ENCODE measurements around the gene LOC101059915.
"Not testable (repeated sequence)": the region's sequence is repeated elsewhere in the genome, so short reads cannot be mapped to it uniquely, and the experiment has no call there.

LOC101059915 gene

DNA sequence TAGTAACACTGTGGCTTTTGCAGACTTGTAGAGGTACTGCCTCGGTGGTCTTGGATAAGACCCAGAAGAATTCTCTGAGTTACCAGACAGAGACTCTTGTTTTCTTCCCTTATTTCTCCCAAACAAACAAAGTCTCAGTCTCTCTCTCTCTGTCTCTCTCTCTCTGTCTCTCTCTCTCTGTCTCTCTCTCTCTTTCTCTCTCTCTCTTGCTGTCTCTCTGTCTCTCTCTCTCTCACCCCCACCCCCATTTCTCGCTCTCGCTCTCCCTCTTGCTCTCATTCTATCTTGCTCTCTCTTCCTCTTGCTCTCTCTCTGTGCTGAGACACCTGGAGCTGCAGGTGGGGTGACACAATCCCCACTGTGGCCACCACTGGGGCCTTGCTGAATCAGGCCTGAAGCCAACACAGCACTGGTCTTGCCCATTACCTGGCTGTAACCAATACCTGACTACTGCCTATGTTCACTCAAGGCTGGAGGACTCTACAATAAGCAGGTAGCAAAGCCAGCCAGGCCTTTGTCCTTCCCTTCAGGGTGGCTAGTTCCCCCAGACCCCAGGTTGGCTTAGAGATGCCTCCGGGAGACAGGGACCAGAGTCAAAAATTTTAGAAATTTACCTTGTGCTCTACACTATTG is 12.3 kb downstream of the LOC101059915 start:
- Mint-ChIP-seq H3K4me3 (ENCODE audit: unreplicated experiment) (no peak overlapping the region), H3K36me3 (ENCODE audit: insufficient read depth, unreplicated experiment) (no peaks in the 10 kb centered on the region), H3K9me3 (ENCODE audit: unreplicated experiment) (no peaks in the 10 kb centered on the region), H3K4me1 (ENCODE audit: insufficient read depth, unreplicated experiment) (no peaks in the 10 kb centered on the region), H3K27me3 (ENCODE audit: insufficient read depth, unreplicated experiment) (peaks cover 53% of the 10 kb centered on the region), H3K27ac (ENCODE audit: low read depth, unreplicated experiment) (no peak overlapping the region)
- TF ChIP-seq, protein P1, sequence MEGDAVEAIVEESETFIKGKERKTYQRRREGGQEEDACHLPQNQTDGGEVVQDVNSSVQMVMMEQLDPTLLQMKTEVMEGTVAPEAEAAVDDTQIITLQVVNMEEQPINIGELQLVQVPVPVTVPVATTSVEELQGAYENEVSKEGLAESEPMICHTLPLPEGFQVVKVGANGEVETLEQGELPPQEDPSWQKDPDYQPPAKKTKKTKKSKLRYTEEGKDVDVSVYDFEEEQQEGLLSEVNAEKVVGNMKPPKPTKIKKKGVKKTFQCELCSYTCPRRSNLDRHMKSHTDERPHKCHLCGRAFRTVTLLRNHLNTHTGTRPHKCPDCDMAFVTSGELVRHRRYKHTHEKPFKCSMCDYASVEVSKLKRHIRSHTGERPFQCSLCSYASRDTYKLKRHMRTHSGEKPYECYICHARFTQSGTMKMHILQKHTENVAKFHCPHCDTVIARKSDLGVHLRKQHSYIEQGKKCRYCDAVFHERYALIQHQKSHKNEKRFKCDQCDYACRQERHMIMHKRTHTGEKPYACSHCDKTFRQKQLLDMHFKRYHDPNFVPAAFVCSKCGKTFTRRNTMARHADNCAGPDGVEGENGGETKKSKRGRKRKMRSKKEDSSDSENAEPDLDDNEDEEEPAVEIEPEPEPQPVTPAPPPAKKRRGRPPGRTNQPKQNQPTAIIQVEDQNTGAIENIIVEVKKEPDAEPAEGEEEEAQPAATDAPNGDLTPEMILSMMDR (IDR thresholded peaks at IDR 0.05; ENCODE audit: unreplicated experiment): no peak
- ChIA-PET POLR2A (no interaction called here), CTCF (no interaction called here)
- intact Hi-C loops (cut with micrococcal nuclease): no loop called here
- no peak for DNase-seq (ENCODE audit: unreplicated experiment)
- BruUV-seq (replicated peaks): no TSS peak

DNA sequence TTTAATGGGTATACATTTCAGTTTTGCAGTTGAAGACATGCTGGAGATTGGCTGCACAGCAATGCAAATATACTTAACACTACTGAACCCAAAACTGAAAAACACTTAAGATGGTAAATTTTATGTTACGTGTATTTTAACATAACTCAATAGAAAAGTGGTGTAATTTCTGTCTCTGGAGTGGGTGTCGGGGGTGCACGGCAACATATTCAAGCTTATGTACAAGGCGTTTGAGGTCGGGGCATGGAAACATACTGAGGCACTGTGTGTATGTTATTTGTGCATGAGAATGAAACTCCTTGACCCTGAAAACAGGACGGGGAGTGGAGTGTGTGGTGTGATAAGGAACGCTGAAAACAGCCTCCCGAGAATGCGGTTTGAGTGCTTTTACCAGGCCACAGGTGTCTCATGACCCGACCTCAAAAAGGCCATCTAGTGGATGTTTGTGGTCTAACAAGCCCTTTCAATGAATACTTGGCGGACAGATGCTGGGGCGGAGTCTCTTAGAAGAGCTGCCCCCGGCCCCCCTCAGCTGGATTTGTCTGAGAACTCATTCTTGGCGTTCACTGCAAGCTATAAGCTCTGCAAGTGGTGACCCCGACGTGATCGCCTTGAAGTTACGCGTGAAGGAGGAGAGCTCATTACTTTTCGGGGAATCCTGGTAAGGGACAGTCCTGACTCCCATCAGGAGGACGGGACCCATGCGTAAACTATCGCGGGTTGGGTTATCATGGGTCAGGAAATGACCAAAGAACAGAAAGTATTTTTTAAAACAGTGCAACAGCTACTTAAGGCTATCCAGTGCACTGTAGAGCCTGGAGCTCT is 29.5 kb downstream of the LOC101059915 start:
- H3K4me3 Mint-ChIP-seq (ENCODE audit: unreplicated experiment); intact Hi-C loops (cut with micrococcal nuclease); DNase-seq (ENCODE audit: unreplicated experiment); H3K27ac Mint-ChIP-seq (ENCODE audit: low read depth, unreplicated experiment); H3K4me1 Mint-ChIP-seq (ENCODE audit: insufficient read depth, unreplicated experiment); BruUV-seq (replicated peaks); POLR2A ChIA-PET; H3K27me3 Mint-ChIP-seq (ENCODE audit: insufficient read depth, unreplicated experiment); H3K9me3 Mint-ChIP-seq (ENCODE audit: unreplicated experiment); CTCF ChIA-PET; H3K36me3 Mint-ChIP-seq (ENCODE audit: insufficient read depth, unreplicated experiment): not testable (repeated sequence)

DNA sequence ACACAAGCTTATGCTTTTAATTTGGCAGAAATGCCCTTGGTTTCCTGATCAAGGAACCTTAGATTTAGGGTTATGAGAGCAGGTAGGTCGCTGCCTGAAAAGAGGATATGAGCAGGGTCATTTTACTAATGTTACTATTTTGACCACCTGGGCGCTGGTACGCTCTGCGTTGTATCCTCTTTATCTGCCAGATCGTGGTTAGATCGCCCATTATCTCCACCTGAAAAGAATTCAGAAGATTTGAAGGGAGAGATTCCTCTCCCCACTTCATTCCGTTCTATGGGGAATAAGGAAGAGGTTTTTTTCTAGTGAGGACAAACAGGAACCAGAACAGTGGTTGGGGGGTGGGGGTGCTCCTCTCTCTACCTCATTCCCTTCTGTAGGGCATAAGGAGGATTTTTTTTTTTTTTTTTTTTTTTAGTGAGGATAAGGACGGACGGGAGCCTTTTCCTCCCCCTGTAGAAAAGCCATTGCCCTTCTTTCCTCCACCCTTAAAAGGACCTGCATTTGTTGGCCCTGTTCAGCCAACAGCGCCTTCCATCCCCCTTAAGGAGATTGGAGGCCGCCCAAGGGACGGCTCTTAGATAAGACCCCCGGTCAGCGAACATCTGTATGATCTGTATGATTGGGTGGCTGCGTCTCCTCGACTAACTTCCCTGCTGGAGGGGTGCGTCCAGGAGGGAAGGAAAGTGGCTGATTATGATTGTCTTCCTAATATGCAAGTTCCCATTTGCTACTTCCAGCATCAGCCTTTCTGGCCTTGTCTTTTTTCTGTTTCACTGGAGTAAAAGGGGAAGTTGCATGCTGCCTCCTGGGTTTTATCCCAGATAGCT is 30.3 kb downstream of the LOC101059915 start:
- H3K36me3 Mint-ChIP-seq (ENCODE audit: insufficient read depth, unreplicated experiment); CTCF ChIA-PET; H3K4me1 Mint-ChIP-seq (ENCODE audit: insufficient read depth, unreplicated experiment); H3K9me3 Mint-ChIP-seq (ENCODE audit: unreplicated experiment); H3K27ac Mint-ChIP-seq (ENCODE audit: low read depth, unreplicated experiment); POLR2A ChIA-PET; intact Hi-C loops (cut with micrococcal nuclease); BruUV-seq (replicated peaks); DNase-seq (ENCODE audit: unreplicated experiment); H3K27me3 Mint-ChIP-seq (ENCODE audit: insufficient read depth, unreplicated experiment); H3K4me3 Mint-ChIP-seq (ENCODE audit: unreplicated experiment): not testable (repeated sequence)

DNA sequence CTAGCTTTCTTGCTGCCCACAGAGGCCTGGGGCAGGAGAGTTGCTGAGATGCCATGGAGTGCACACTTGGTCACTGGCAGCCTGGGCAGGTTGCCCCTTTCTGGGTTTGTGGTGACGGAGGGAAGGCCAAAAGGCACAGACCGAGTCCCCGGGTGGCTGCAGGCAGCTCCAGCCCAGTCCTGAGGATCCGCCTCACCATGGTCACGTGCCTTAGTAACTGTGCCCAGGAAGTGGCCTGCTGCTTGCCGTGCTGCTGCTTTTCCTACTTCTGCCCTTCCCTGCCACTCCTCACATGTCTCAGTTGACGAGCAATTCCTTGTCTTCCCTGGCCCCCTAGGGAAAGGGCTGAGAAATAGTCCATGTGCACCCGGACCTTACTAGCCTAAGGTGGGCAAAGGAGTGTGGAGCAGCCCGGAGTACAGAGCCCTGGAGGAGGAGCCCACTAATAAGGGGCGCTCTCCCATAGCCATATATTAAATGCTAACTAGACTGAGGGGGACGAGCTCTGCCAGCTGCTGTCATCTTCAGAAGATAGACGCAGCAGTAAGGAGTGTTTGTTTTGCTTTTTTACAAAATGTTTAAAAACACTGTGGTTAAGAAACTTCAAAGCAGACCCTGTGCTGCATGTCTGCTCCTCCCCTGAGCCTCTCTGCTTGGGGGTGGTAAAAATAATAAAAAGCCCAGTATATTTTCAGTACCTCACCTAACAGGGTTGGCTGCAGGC is 31.1 kb downstream of the LOC101059915 start:
- H3K36me3 Mint-ChIP-seq (ENCODE audit: insufficient read depth, unreplicated experiment); POLR2A ChIA-PET: not testable (repeated sequence)

DNA sequence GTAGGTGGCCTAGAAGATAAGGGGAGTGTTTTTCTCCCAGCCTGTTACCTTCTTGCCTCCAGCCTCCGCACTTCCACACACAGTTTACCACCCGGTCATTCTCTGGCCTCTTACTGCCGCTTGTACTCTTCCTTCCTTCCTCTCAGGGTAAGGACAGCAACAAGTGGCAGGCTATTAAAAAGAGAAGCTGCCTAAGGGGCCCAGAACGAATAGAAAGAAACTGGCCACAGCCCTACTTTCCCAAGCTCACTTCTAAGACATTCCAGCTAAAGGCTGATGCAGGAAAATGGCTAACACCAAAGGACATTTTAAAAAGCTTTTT is 31.6 kb downstream of the LOC101059915 start:
- H3K4me3 Mint-ChIP-seq (ENCODE audit: unreplicated experiment); H3K27ac Mint-ChIP-seq (ENCODE audit: low read depth, unreplicated experiment); intact Hi-C loops (cut with micrococcal nuclease); H3K36me3 Mint-ChIP-seq (ENCODE audit: insufficient read depth, unreplicated experiment); H3K4me1 Mint-ChIP-seq (ENCODE audit: insufficient read depth, unreplicated experiment); DNase-seq (ENCODE audit: unreplicated experiment); CTCF ChIA-PET; BruUV-seq (replicated peaks); H3K27me3 Mint-ChIP-seq (ENCODE audit: insufficient read depth, unreplicated experiment); H3K9me3 Mint-ChIP-seq (ENCODE audit: unreplicated experiment); POLR2A ChIA-PET: not testable (repeated sequence)

More for the DNA sequence above, 31.1 kb downstream of the LOC101059915 start:
- H3K27ac Mint-ChIP-seq (ENCODE audit: low read depth, unreplicated experiment); BruUV-seq (replicated peaks); H3K4me3 Mint-ChIP-seq (ENCODE audit: unreplicated experiment); DNase-seq (ENCODE audit: unreplicated experiment); H3K4me1 Mint-ChIP-seq (ENCODE audit: insufficient read depth, unreplicated experiment); H3K9me3 Mint-ChIP-seq (ENCODE audit: unreplicated experiment); intact Hi-C loops (cut with micrococcal nuclease); H3K27me3 Mint-ChIP-seq (ENCODE audit: insufficient read depth, unreplicated experiment); CTCF ChIA-PET: not testable (repeated sequence)

DNA sequence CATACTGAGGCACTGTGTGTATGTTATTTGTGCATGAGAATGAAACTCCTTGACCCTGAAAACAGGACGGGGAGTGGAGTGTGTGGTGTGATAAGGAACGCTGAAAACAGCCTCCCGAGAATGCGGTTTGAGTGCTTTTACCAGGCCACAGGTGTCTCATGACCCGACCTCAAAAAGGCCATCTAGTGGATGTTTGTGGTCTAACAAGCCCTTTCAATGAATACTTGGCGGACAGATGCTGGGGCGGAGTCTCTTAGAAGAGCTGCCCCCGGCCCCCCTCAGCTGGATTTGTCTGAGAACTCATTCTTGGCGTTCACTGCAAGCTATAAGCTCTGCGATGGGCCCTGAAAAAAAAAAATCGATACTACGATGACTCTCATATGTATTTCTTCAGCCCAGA is 35.5 kb downstream of the LOC101059915 start:
- intact Hi-C loops (cut with micrococcal nuclease); DNase-seq (ENCODE audit: unreplicated experiment); H3K27ac Mint-ChIP-seq (ENCODE audit: low read depth, unreplicated experiment); POLR2A ChIA-PET; H3K27me3 Mint-ChIP-seq (ENCODE audit: insufficient read depth, unreplicated experiment); H3K9me3 Mint-ChIP-seq (ENCODE audit: unreplicated experiment); H3K4me3 Mint-ChIP-seq (ENCODE audit: unreplicated experiment); H3K4me1 Mint-ChIP-seq (ENCODE audit: insufficient read depth, unreplicated experiment); CTCF ChIA-PET; BruUV-seq (replicated peaks); H3K36me3 Mint-ChIP-seq (ENCODE audit: insufficient read depth, unreplicated experiment): not testable (repeated sequence)

DNA sequence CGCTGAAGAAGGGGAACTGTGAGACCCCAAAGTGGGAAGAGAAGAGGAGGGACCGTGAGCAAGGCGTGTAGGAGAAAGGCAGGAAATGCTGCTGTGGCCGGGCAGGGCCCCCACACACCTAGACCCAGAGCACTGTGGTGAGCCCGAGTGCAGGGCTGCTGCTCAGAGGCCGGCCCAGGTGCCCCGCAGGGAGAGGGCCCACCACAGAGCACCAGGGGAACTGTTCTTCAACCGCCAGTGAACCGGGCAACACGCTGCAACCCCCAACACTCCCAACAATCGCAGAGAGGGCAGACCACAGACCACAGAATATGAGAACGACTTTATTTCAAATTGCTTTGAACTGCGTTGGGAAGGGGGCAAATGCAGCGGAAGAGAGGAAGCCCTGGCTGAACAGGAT is 46.7 kb downstream of the LOC101059915 start:
- H3K36me3 Mint-ChIP-seq (ENCODE audit: insufficient read depth, unreplicated experiment); H3K4me1 Mint-ChIP-seq (ENCODE audit: insufficient read depth, unreplicated experiment); H3K27ac Mint-ChIP-seq (ENCODE audit: low read depth, unreplicated experiment); H3K9me3 Mint-ChIP-seq (ENCODE audit: unreplicated experiment); DNase-seq (ENCODE audit: unreplicated experiment); CTCF ChIA-PET; H3K4me3 Mint-ChIP-seq (ENCODE audit: unreplicated experiment); BruUV-seq (replicated peaks); intact Hi-C loops (cut with micrococcal nuclease); POLR2A ChIA-PET; H3K27me3 Mint-ChIP-seq (ENCODE audit: insufficient read depth, unreplicated experiment): not testable (repeated sequence)

DNA sequence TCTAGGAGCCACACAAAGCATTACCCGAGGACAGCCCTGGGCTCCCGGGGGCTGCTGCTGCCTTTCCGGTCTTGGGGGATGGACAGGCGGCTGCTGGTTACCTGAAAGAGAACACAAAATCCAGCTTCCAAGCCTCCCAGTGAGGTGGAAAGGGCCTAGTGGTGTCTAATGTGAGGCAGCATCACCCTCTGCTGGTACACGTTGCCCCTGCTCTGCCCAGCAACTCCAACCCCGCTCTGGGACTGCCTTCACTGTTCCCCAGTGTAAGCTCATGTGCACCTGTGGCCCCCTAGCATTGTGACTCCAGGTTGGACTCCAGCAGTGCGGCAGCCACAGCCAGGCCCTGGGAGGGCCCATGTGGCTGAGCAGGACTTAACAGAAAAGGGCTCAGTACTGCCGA is 48.2 kb downstream of the LOC101059915 start:
- BruUV-seq (replicated peaks); H3K4me1 Mint-ChIP-seq (ENCODE audit: insufficient read depth, unreplicated experiment); H3K36me3 Mint-ChIP-seq (ENCODE audit: insufficient read depth, unreplicated experiment); H3K9me3 Mint-ChIP-seq (ENCODE audit: unreplicated experiment); H3K4me3 Mint-ChIP-seq (ENCODE audit: unreplicated experiment); DNase-seq (ENCODE audit: unreplicated experiment); H3K27me3 Mint-ChIP-seq (ENCODE audit: insufficient read depth, unreplicated experiment); intact Hi-C loops (cut with micrococcal nuclease); CTCF ChIA-PET; H3K27ac Mint-ChIP-seq (ENCODE audit: low read depth, unreplicated experiment); POLR2A ChIA-PET: not testable (repeated sequence)
